Neutrophil (primary cell): ENCODE data around the gene IMPG2.

Experiments used
- H3K27ac ChIP-seq: fragments of 200-600 bp; sonication (generic); 2 replicates; pipeline ENCODE4 v1.5.1; 2016; ENCODE audit warnings: mild to moderate bottlenecking, moderate library complexity
- H3K27me3 ChIP-seq: fragments of 200-600 bp; sonication (generic); 2 replicates; pipeline ENCODE4 v1.6.0; 2016; ENCODE audit warnings: mild to moderate bottlenecking
- H3K36me3 ChIP-seq: fragments of 200-600 bp; sonication (generic); 2 replicates; pipeline ENCODE4 v1.5.1; 2017
- H3K4me1 ChIP-seq, 2 experiments: fragments of 200-600 bp in 1 of 2; sonication (generic) in 1 of 2; 1 replicate in 1 of 2; 2 replicates in 1 of 2; pipeline versions ENCODE4 v1.5.1 to v1.6.1; 2013 to 2016; ENCODE audit warnings: low read depth in 1 of 2, low read length in 1 of 2, mild to moderate bottlenecking in 1 of 2, moderate library complexity in 1 of 2; ENCODE audit not compliant: control insufficient read depth in 1 of 2, insufficient read depth in 1 of 2
- H3K4me3 ChIP-seq, 2 experiments: fragments of 200-600 bp in 1 of 2; sonication (generic) in 1 of 2; 1 replicate in 1 of 2; 2 replicates in 1 of 2; pipeline ENCODE4 v1.5.1; 2013 to 2016; ENCODE audit warnings: low read depth in 1 of 2, low read length in 1 of 2, mild to moderate bottlenecking in 1 of 2, moderate library complexity in 1 of 2
- H3K9me3 ChIP-seq: fragments of 200-600 bp; sonication (generic); 2 replicates; pipeline ENCODE4 v1.5.1; 2016
- TF ChIP-seq, protein P1 (sequence below): fragments of 200-600 bp; sonication (generic); IDR thresholded peaks from 2 replicates; pipeline ENCODE4 v1.5.1; 2016; ENCODE audit warnings: antibody characterized with exemption

Gene IMPG2

DNA sequence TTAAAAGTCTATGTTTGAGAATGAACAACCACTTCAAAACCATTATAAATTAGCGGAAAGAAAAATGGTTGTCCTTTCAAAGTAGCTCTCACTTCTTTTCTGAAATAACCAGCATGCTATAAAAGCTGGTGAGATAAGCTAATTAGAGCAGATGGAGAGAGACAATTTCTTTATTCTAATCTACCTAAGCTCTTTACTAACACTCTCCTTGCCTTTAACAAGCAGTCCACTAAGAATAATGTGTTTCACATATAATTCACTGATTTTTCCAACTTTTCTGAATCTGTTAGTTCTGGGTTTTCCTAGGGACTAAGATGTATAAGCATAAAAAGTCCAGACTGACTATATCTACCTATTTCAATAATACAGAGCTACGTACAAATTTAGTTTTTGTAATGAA lies at the start of gene IMPG2:
Gene IMPG2, minus strand, starts transcription at position 101 of the 400 bp plus-strand sequence. CDS start 203 bp downstream, outside the sequence.
- peaks cover 3% of the 10 kb centered on the region for H3K36me3 ChIP-seq
- no peak within 1 kb of the TSS for H3K4me3 ChIP-seq
- no peak within 1 kb of the TSS for H3K27ac ChIP-seq
- H3K27me3 ChIP-seq, result no peaks in the 10 kb centered on the region
- TF ChIP-seq, protein P1, sequence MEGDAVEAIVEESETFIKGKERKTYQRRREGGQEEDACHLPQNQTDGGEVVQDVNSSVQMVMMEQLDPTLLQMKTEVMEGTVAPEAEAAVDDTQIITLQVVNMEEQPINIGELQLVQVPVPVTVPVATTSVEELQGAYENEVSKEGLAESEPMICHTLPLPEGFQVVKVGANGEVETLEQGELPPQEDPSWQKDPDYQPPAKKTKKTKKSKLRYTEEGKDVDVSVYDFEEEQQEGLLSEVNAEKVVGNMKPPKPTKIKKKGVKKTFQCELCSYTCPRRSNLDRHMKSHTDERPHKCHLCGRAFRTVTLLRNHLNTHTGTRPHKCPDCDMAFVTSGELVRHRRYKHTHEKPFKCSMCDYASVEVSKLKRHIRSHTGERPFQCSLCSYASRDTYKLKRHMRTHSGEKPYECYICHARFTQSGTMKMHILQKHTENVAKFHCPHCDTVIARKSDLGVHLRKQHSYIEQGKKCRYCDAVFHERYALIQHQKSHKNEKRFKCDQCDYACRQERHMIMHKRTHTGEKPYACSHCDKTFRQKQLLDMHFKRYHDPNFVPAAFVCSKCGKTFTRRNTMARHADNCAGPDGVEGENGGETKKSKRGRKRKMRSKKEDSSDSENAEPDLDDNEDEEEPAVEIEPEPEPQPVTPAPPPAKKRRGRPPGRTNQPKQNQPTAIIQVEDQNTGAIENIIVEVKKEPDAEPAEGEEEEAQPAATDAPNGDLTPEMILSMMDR, result no peak
- H3K4me1 ChIP-seq, result no peaks in the 10 kb centered on the region
- no peaks in the 10 kb centered on the region for H3K9me3 ChIP-seq

DNA sequence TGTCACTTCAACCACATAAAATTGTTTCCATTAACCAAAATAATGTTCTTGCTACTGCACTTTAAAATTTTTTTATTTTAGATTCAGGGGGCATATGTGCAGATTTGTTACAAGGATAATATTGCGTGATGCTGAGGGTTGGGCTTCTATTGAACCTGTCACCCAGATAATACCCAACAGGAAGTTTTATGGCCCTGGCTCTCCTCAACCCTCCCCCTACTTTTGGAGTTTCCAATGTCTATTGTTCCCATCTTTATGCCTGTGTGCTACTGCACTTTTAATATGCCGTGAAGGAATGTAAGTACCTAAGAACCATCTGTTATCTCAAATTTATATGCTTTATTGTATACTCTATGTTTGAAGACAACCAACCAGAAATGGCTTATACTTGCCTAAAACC lies 42.0 kb upstream of the IMPG2 start:
- Histone ChIP-seq H3K36me3 (peaks cover 27% of the 10 kb centered on the region), H3K4me1 (no peaks in the 10 kb centered on the region), H3K27me3 (no peaks in the 10 kb centered on the region), H3K4me3 (no peak overlapping the region), H3K9me3 (no peaks in the 10 kb centered on the region), H3K27ac (no peak overlapping the region)
- TF ChIP-seq, protein P1, result no peak

DNA sequence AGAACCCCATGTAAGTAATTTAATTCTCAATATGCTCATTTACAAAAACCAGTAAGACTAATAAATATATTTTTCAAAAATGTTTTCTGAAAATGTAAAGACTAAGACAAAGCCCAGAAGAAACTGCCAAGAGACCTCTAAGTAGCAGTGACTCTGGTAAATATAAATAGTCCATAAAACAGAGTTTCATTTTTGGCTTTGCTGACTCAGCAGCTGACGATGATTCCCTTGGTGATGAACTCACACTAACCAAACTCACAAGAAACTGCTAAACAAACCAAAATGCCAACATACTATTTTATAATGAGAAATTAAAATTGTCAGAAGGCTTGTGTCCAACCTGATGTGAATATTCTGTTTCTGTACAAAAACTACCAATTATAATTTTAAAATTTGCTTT lies 31.5 kb upstream of the IMPG2 start:
- Histone ChIP-seq H3K27ac (no peak overlapping the region), H3K4me3 (no peak overlapping the region), H3K36me3 (no peaks in the 10 kb centered on the region), H3K4me1 (no peaks in the 10 kb centered on the region), H3K27me3 (no peaks in the 10 kb centered on the region), H3K9me3 (no peaks in the 10 kb centered on the region)
- TF ChIP-seq, protein P1, result no peak

DNA sequence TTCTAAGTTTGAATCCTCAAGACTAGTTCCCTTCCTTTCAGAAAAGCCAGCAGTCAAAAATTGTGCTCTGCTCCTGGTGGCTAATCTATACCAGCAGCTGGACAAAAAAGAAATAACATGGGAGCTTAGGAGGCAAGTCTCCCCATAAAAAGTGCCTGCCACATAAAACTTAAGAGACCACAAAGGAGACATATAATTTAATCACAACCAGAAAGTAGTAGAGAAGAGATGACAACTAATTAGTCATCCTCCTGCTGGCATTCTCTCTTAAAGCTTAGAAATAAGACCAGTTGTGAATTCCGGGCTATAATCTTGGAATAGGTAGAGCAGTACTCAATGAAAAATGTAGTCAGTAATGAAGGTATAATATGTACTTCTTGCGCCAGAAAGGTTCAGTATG lies 20.2 kb upstream of the IMPG2 start:
- Histone ChIP-seq H3K4me3 (no peak overlapping the region), H3K4me1 (no peaks in the 10 kb centered on the region), H3K36me3 (peaks cover 23% of the 10 kb centered on the region), H3K9me3 (no peaks in the 10 kb centered on the region), H3K27me3 (no peaks in the 10 kb centered on the region), H3K27ac (no peak overlapping the region)
- TF ChIP-seq, protein P1, result no peak

DNA sequence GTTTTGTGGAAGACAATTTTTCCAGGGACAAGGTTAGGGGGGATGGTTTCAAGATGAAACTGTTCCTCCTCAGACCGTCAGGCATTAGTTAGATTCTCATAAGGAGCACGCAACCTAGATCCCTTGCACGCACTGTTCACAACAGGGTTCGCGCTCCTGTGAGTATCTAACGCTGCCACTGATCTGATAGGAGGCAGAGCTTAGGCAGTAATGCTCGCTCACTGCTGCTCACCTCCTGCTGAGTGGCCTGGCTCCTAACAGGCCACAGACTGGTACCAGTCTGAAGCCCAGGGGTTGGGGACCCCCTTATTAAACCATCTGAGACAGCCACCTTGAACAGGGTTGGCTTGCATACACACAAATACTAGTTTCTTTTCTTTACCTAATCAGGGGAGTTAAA lies 13.5 kb upstream of the IMPG2 start:
- TF ChIP-seq, protein P1, result no peak
- Histone ChIP-seq H3K4me1 (no peaks in the 10 kb centered on the region), H3K27ac (no peak overlapping the region), H3K9me3 (no peaks in the 10 kb centered on the region), H3K36me3 (peaks cover 33% of the 10 kb centered on the region), H3K4me3 (no peak overlapping the region), H3K27me3 (no peaks in the 10 kb centered on the region)
